ENCODE results near the gene SLC47A2.

Gene SLC47A2

DNA sequence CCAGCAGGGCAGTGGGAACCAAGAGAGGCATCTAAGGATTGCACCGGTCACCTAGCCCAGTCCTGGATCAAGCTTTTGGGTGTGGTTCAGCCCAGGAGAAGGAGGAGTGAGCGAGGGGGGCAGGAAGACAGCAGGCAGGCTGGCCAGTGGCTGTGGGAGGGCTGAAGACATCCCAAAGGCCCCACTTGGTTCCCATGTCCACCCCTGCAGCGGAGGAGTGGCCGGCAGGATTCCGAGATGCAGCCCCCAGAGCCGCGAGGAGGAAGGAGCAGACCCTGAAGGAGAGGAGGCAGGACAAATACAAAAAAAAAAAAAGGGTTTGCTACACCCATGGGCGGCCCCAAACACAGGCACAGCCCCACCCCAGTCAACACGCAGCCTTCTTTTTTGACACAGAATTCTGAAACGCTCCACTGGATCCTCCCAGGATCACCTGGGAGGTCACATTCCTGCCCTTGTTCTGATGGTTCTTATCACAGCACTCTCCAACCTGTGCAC is 1.1 kb upstream of the SLC47A2 start:
- in situ Hi-C loops (cut with MboI; ENCODE audit: low pct_unique_long_range_greater_than_20kb, low sequenced_read_pairs, unreplicated experiment) = loop anchor here (25.0 kb wide), 1 partner anchor 105 kb away; no protein-coding TSS in a partner anchor
- no peak for DNase-seq (ENCODE audit: low spot score)
- TF ChIP-seq, protein P1, sequence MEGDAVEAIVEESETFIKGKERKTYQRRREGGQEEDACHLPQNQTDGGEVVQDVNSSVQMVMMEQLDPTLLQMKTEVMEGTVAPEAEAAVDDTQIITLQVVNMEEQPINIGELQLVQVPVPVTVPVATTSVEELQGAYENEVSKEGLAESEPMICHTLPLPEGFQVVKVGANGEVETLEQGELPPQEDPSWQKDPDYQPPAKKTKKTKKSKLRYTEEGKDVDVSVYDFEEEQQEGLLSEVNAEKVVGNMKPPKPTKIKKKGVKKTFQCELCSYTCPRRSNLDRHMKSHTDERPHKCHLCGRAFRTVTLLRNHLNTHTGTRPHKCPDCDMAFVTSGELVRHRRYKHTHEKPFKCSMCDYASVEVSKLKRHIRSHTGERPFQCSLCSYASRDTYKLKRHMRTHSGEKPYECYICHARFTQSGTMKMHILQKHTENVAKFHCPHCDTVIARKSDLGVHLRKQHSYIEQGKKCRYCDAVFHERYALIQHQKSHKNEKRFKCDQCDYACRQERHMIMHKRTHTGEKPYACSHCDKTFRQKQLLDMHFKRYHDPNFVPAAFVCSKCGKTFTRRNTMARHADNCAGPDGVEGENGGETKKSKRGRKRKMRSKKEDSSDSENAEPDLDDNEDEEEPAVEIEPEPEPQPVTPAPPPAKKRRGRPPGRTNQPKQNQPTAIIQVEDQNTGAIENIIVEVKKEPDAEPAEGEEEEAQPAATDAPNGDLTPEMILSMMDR (IDR thresholded peaks at IDR 0.05; ENCODE audit: extremely low read depth, insufficient read depth, missing control alignments) = no peak

DNA sequence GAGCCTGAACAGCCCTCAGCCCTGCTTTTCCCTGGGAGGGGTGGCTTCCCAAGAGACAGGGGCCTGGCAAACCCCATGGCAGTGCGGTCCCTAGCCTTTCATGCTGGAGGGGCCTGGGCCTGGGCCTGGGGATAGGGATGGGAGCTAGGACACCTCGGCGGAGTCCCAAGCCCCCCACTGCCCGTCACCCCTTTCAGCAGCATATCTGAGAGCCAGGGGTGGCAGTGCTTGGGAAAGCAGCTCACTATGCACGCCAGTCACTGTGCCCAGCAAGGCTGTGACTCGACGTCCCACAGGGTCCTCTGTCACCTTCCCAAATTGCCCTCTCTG is 612 bp upstream of the SLC47A2 start:
- TF ChIP-seq, protein P1 (IDR thresholded peaks at IDR 0.05; ENCODE audit: extremely low read depth, insufficient read depth, missing control alignments) = no peak
- DNase-seq (ENCODE audit: low spot score) = no peak
- in situ Hi-C loops (cut with MboI; ENCODE audit: low pct_unique_long_range_greater_than_20kb, low sequenced_read_pairs, unreplicated experiment) = loop anchor here (25.0 kb wide), 1 partner anchor 105 kb away; no protein-coding TSS in a partner anchor

DNA sequence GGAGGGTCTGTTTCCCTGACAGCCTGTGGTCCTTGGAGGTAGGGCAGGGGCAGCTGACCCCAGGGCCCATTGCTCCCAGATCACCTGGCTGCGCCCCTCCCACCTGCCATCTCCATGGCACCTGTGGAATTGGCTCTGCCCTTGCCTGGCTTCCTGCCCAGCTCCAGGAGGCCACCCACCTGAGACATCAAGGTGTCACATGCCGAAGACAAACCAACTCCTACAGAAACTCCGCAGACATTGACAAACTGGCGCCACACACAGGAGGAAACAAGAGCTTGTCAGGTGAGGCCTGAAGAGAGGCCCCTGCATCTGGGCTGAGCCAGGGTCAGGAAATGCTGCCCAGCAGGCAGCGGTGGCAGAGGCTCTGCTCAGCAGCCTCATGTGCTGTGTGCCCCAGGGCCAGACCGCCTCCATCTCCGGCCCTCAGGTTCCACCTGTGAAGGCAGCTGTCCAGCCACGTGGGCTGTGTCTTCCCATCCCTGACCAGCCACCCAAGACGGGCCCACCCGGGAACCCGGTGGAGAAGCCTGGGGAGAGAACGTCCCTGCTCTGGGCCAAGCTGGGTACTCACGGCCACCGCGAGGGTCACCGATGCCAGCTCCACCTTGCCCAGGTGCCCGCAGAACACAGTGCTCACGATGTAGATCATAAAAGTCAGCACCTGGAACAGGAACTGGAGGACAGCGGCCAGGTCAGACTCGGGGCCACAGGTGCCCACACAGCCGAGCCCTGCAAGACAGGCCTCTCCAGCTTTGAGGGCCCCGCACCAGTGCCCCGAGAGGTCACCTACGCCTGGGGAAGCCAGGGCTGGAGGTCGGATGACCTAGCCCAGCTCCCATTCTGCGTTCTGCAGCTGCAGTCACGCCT is 1.6 kb downstream of the SLC47A2 start:
- no peak for DNase-seq (ENCODE audit: low spot score)
- in situ Hi-C loops (cut with MboI; ENCODE audit: low pct_unique_long_range_greater_than_20kb, low sequenced_read_pairs, unreplicated experiment) = loop anchor here (25.0 kb wide), 1 partner anchor 102 kb away; no protein-coding TSS in a partner anchor
- TF ChIP-seq, protein P1 (IDR thresholded peaks at IDR 0.05; ENCODE audit: extremely low read depth, insufficient read depth, missing control alignments) = no peak

DNA sequence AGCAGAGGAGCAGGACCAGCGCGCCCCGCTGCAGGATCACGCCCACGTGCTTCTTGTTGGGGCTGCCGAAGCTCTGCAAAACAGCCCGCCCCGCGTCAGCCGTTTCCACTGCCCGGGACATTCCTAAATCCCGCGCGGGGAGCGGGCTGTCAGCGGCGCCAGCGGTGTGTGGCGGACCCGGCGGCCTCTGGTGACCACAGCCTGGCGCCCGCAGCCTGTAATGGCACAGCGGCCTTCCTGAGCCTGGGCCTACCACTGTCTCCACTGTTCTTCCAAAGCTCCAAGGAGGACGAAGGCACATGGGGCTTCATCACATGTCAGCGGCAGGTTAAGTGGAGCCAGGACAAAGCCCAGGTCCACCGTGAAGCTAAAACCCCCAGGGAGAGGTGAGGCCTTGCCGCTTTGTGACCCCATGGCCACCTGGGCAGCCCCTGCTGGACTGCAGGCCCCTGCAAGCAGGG is 2.5 kb downstream of the SLC47A2 start:
- TF ChIP-seq, protein P1 (IDR thresholded peaks at IDR 0.05; ENCODE audit: extremely low read depth, insufficient read depth, missing control alignments) = no peak
- no peak for DNase-seq (ENCODE audit: low spot score)
- in situ Hi-C loops (cut with MboI; ENCODE audit: low pct_unique_long_range_greater_than_20kb, low sequenced_read_pairs, unreplicated experiment) = loop anchor here (25.0 kb wide), 1 partner anchor 102 kb away; no protein-coding TSS in a partner anchor

DNA sequence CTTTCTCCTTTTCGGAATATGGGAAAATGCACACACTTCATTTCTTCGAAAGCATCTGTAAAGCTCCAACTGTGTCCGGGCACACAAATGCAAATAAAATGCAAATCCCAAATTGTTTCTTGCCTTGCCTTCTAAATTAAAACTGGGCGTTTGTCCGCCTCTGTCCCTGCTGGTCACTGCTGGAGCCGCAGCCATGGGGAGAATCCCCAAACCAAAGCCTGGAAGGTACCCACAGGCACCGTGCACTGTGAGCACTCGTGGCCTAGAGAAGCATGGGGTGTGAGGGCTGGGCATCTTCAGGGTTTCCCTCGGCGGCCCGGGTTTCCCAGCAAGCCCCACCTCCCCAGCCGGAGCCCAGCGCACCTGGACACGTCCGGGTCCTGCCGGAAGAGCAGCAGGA is 2.9 kb downstream of the SLC47A2 start:
- in situ Hi-C loops (cut with MboI; ENCODE audit: low pct_unique_long_range_greater_than_20kb, low sequenced_read_pairs, unreplicated experiment) = loop anchor here (25.0 kb wide), 1 partner anchor 101 kb away; no protein-coding TSS in a partner anchor
- TF ChIP-seq, protein P1 (IDR thresholded peaks at IDR 0.05; ENCODE audit: extremely low read depth, insufficient read depth, missing control alignments) = no peak
- no peak for DNase-seq (ENCODE audit: low spot score)

DNA sequence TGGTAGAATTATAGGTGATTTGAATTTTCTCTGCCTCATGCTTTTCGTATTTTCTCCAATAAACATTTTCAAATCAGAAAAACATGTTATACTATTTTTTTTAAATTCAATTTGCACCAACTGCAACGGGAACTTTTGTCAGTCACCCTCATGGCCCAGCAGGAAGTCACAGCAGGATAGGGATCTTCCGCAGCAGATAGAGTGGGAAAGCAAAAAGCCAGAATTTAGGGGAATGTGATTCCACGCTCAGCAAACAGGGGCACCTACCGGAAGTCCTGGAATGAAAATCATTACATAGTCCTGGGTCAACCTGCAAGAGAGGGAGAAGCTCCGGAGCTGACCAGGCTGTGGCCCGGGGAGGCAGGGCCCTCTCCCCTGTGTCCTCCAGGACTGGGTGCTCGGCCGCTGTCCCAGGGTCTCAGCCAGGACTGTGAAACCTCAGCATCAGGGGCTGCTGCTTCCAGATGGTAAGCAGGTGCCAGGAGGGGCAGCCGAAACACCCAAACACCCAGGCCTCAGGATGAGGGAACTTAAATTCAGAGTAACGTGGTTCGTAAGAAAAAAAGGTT is 3.9 kb downstream of the SLC47A2 start:
- in situ Hi-C loops (cut with MboI; ENCODE audit: low pct_unique_long_range_greater_than_20kb, low sequenced_read_pairs, unreplicated experiment) = loop anchor here (25.0 kb wide), 1 partner anchor 100 kb away; no protein-coding TSS in a partner anchor
- TF ChIP-seq, protein P1 (IDR thresholded peaks at IDR 0.05; ENCODE audit: extremely low read depth, insufficient read depth, missing control alignments) = no peak
- DNase-seq (ENCODE audit: low spot score) = no peak

All from GM13977 (cell line).